Measurements from ENCODE around the gene CAPNS2.
"Not testable (repeated sequence)": the region's sequence is repeated elsewhere in the genome, so short reads cannot be mapped to it uniquely, and the experiment has no call there.

Gene CAPNS2

DNA sequence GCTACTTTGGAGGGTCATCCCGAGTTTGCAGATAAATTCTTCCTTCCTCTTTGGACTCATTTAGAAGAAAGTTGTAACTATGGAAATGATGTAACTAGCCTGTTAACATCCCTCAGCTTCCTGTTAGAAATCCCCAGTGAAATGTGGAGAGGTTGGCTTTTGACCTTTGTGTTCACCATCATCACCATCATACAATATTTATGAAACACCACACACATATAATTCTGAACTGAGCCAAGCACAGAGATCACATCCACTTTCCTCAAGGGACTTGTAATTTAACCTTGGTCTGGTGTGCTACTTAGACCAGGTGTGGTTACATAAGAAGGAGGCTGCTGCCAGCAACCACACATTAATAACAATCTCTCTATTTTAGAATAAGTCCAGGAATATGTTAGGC lies 2.5 kb downstream of the CAPNS2 start:
- DNase-seq = peak; percentile 54

- no peak for DNase-seq
These were observed 3.7 kb downstream of the CAPNS2 start for GRCh38 chr16:55570159-55570558.

DNA sequence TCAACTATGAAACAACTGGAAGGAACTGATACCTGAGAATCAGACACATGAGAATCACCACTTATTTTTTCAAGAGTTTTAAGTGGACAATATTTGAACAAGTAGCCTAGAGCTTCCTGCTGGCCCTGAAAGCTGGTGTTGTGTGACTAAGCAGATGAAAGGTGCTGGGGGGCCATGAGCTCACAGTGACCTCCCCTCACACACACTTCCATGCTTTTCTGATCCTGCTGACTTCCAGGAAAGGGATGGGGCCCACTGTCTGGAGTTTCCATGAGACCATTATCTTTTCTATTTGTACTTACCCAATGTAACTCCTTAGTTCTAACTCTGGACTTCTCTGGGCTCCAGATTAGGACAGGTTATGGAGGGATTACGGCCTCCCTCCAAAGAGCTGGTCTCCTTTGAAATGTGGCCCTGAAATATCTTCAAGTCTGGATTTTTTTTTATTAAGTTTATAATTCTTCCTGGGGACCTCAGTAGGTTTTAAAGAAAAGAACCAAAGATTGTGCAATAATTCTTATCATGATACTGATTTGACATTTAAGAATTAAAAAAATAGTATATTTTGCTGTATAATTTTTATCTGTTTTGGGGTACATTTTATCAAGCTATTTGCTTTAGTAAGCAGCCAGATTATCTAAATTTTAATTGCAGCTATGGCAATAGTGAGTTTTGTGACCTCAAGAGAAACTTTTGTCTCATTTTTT lies 4.9 kb downstream of the CAPNS2 start:
- DNase-seq = no peak

- DNase-seq = no peak
These were observed 6.0 kb downstream of the CAPNS2 start for GRCh38 chr16:55572439-55572838.

DNA sequence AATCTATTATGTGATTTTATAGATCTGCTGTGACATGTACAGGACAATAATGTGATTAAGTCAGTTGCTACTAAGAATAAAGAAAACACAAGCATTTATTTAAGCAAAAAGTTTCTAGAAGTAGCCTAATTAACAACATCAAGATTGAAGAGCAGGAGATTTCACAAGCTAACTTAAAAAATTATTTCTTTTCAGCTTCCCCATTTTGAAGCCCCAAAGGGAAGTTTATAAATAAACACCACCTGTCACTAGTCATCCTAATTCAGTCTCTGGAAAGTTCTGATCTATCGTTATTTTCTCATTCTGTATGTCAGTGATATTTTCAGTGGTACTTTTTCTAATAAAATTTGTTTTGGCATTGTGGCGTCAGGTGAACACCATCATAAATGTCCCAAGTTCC lies 8.3 kb downstream of the CAPNS2 start:
- no peak for DNase-seq

GRCh38 chr16:55575496-55575895 lies 9.0 kb downstream of the CAPNS2 start:
- no peak for DNase-seq

GRCh38 chr16:55576384-55576783 lies 9.9 kb downstream of the CAPNS2 start:
- DNase-seq = no peak

GRCh38 chr16:55577887-55578286 lies 11.4 kb downstream of the CAPNS2 start:
- DNase-seq = no peak

- no peak for DNase-seq
These were observed 19.1 kb downstream of the CAPNS2 start for GRCh38 chr16:55585631-55586030.

GRCh38 chr16:55588799-55589198 lies 22.3 kb downstream of the CAPNS2 start:
- DNase-seq = no peak

- DNase-seq = no peak
These were observed 25.8 kb downstream of the CAPNS2 start for GRCh38 chr16:55592306-55592705.

GRCh38 chr16:55597928-55598327 lies 31.4 kb downstream of the CAPNS2 start:
- DNase-seq = no peak

DNA sequence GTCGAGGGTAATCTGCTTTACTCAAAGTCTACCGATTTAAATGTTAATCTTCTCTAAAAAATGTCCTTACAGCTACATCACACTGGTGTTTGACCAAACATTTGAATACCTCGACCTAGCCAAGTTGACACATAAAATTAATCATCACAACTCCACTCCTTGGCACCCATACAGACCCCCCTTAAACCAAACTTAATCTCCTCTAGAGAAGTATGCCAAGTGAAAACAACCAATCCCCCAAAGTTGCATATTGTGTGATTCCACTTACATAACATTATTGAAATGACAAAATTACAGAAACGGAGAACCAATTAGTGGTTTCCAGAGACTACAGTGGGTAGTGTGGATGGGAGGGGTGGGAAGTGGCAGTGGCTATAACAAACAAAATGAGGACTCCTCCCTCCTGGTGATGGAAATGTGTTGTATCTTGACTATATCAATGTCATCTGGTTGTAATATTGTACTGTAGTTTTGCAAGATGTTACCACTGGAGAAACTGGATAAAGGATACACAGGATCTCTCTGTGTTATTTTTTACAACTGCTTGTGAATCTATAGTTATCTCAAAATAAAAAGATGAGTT lies 39.4 kb downstream of the CAPNS2 start:
- DNase-seq = peak; percentile 41

- peak; percentile 6 for DNase-seq
These were observed 47.3 kb downstream of the CAPNS2 start for GRCh38 chr16:55613613-55614335.

- DNase-seq = no peak
These were observed 48.6 kb downstream of the CAPNS2 start for GRCh38 chr16:55615071-55615470.

- DNase-seq = not testable (repeated sequence)
These were observed 49.2 kb downstream of the CAPNS2 start for GRCh38 chr16:55615670-55616069.
